ENCODE data around the gene PRMT5.
"Not testable (repeated sequence)": the region's sequence is repeated elsewhere in the genome, so short reads cannot be mapped to it uniquely, and the experiment has no call there.

Gene PRMT5

DNA sequence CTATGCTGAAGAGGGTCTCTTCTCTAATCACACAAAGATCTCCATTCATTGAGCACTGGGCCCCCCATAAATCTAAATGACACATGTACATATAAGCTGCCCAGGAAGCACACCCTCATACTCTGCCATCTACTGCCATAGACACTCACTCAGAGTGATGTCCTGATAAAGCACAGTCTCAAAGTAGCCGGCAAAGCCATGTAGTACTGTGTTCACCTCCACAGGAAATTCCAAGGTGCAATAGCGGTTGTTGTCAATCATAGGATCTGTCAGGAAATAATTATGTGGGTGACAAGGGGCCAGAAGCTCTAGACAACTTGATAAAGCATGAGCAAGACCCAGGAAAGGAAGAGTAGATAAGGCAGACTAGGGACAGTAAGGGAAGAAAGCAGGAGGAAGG lies 6.9 kb downstream of the PRMT5 start:
- no peak overlapping the region for H3K4me3 ChIP-seq (ENCODE audit: low read depth, low read length)
- DNase-seq (ENCODE audit: low read depth): no peak
- in situ Hi-C loops (cut with HindIII; ENCODE audit: low sequenced_read_pairs): no loop called here
- TF ChIP-seq CTCF (IDR thresholded peaks at IDR 0.05; ENCODE audit: low read depth, low read length, missing control alignments): no peak

GRCh38 chr14:22920697-22921096 lies 8.5 kb downstream of the PRMT5 start:
- TF ChIP-seq CTCF (IDR thresholded peaks at IDR 0.05; ENCODE audit: low read depth, low read length, missing control alignments): no peak
- no peak for DNase-seq (ENCODE audit: low read depth)
- in situ Hi-C loops (cut with HindIII; ENCODE audit: low sequenced_read_pairs): no loop called here
- H3K4me3 ChIP-seq (ENCODE audit: low read depth, low read length): no peak overlapping the region

DNA sequence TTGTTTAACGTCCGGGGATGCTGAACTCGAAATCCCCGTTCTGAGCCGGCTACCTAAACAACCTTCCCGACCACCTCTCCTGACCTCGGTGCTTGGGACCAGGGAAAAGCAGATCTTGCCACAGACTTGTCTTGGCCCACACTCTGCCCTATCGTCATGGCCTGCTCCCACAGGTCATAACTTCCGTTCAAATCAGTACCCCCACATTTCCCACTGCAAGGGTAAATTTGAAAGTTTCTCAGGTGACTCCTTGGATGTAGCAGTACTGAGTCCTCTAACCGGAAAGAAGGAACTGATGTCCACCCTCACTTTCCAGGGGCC lies 9.6 kb downstream of the PRMT5 start:
- DNase-seq (ENCODE audit: low read depth): no peak
- no peak for TF ChIP-seq CTCF (IDR thresholded peaks at IDR 0.05; ENCODE audit: low read depth, low read length, missing control alignments)
- in situ Hi-C loops (cut with HindIII; ENCODE audit: low sequenced_read_pairs): no loop called here
- H3K4me3 ChIP-seq (ENCODE audit: low read depth, low read length): peak overlapping the region; percentile 17

DNA sequence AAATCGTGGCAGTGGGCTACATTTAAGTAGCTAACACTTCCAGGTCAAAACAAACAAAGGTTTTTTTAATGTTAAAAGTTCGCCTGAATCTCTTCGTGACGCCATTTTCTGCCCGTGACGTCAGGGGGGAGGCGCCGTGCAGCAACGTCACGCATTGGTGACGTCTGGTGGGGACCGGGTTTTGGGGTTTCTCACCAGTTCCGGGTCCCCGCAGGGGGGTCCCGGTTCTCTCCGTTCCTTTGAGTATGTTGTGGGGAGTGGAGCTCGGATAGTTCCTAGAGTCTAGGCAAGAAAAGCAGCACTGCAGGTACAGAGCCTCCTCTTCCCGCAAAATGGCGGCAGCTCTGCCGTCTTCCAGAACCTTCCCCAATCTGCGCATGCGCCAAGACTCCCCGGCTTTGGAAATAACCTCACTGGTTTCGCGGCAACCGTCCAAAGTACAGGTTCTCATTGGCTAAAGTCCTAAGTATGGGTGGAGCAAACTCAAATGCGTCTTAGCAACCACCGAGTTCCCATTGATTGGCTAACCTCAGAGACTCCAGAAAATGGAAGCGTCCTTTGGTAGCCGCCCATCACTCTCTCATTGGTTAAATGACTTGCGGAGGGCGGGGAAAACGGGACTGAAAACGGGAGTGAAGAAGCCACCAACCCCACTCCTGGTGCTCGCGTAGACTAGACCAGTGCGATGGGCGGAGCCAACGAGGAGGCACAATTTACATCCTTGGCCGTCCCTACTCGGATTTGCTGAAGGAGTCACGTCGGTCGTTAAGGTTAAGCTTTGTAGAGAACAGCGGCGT lies 10.2 kb downstream of the PRMT5 start, which contains the start of gene RBM23:
TSS of gene RBM23 (minus strand) at position 346 of the 797 bp plus-strand sequence.
- in situ Hi-C loops (cut with HindIII; ENCODE audit: low sequenced_read_pairs): no loop called here
- peak; percentile 100 for DNase-seq (ENCODE audit: low read depth)
- H3K4me3 ChIP-seq (ENCODE audit: low read depth, low read length): peak within 1 kb of the TSS; percentile 80
- TF ChIP-seq CTCF (IDR thresholded peaks at IDR 0.05; ENCODE audit: low read depth, low read length, missing control alignments): peak; percentile 5

DNA sequence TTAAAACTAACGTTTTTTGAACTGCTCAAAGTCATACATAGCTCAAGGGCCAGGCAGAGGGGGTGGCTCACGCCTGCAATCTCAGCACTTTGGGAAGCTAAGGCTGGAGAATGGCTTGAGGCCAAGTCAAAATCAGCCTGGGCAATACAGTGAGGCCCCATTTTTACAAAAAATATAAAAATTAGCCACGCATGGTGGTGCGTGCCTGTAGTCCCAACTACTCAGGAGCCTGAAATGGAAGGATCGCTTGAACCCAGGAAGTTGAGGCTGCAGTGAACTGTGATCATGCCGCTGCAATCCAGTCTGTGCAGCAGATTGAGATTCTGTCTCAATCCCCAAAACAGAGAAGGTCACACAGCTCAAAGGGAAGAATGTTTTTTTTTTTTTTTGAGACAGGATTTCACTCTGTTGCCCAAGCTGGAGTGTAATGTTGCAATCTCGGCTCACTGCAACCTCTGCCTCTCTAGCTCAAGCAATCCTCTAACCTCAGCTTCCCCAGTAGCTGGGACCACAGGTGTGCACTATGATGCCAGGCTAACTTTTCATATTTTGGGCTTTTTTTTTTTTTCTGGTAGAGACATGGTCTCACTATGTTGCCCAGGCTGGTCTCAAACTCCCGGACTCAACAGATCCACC lies 13.2 kb downstream of the PRMT5 start:
- in situ Hi-C loops (cut with HindIII; ENCODE audit: low sequenced_read_pairs): no loop called here
- H3K4me3 ChIP-seq (ENCODE audit: low read depth, low read length): no peak overlapping the region
- DNase-seq (ENCODE audit: low read depth): no peak
- no peak for TF ChIP-seq CTCF (IDR thresholded peaks at IDR 0.05; ENCODE audit: low read depth, low read length, missing control alignments)

DNA sequence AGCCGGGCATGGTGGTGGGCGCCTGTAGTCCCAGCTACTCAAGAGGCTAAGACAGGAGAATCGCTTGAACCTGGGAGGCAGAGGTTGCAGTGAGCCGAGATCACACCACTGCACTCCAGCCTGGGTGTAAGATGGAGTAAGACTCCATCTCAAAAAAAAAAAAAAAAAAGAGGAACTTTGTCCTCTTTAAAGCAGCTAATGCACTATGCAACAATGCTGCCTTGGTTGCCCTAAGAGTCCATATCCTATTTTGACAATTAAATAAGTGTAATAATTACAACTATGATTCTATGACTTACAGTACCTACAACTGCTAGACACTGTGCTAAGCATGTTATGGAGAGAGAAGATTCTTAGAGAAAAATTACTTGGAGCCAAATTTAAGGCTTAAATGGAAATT lies 14.3 kb downstream of the PRMT5 start:
- H3K4me3 ChIP-seq (ENCODE audit: low read depth, low read length); DNase-seq (ENCODE audit: low read depth); in situ Hi-C loops (cut with HindIII; ENCODE audit: low sequenced_read_pairs): not testable (repeated sequence)

GRCh38 chr14:22910916-22911315 lies 18.3 kb downstream of the PRMT5 start:
- DNase-seq (ENCODE audit: low read depth): no peak
- in situ Hi-C loops (cut with HindIII; ENCODE audit: low sequenced_read_pairs): no loop called here

More at GRCh38 chr14:22910916-22911315, 18.3 kb downstream of the PRMT5 start:
- no peak for TF ChIP-seq CTCF (IDR thresholded peaks at IDR 0.05; ENCODE audit: low read depth, low read length, missing control alignments)
- no peak overlapping the region for H3K4me3 ChIP-seq (ENCODE audit: low read depth, low read length)

All from astrocyte of the cerebellum (primary cell).